SK-N-SH (cell line): ENCODE data around the gene RBMS1. TPM values are rescaled to one million over a fixed set of nuclear protein-coding genes. Genes with fewer than 3 reads are reported as not detected.

Experiments
- CTCF ChIA-PET: fragments of 300-600, 350-600 bp; formaldehyde crosslinking; extraction: SDS; loops from one replicate; lab custom pipeline; 2021; lab: Yijun Ruan, JAX
- POLR2A ChIA-PET: fragments of 350-600 bp; sonication (Branson Sonifier 250); formaldehyde crosslinking; extraction: SDS; loops from one replicate; lab custom pipeline; 2020; ENCODE audit warnings: antibody characterized with exemption, inconsistent platforms; lab: Yijun Ruan, JAX
- DNase-seq: peaks from one replicate; pipeline ENCODE4 v3.0.0; 2012
- H2AFZ ChIP-seq: fragments of 200-600 bp; sonication (generic); 2 replicates; pipeline ENCODE4 v1.8.1; 2016; ENCODE audit warnings: antibody characterized with exemption, mild to moderate bottlenecking, low read depth
- H3F3A ChIP-seq: fragments of 200-600 bp; sonication (generic); replicated peaks from 2 replicates; pipeline ENCODE3; 2016; ENCODE audit warnings: antibody characterized with exemption, mild to moderate bottlenecking; ENCODE audit not compliant: insufficient read depth
- H3K27ac ChIP-seq, 2 experiments: fragments of 200-500 bp in 1 of 2; fragments of 200-600 bp in 1 of 2; sonication (Bioruptor generic) in 1 of 2; sonication (generic), shearing (Covaris generic) in 1 of 2; 2 replicates each; pipeline versions ENCODE4 v1.5.1 to v1.6.1; 2014 to 2016; ENCODE audit warnings: low read depth in 2 of 2, inconsistent platforms in 1 of 2, low read length in 1 of 2, mild to moderate bottlenecking in 1 of 2, mixed read lengths in 1 of 2
- H3K27me3 ChIP-seq: fragments of 200-600 bp; sonication (generic), shearing (Covaris generic); 2 replicates; pipeline ENCODE4 v1.6.1; 2016; ENCODE audit warnings: mixed run types; ENCODE audit not compliant: insufficient read depth
- H3K36me3 ChIP-seq, 2 experiments: fragments of 200-500 bp in 1 of 2; fragments of 200-600 bp in 1 of 2; sonication (Bioruptor generic) in 1 of 2; sonication (generic) in 1 of 2; replicated peaks in 1 of 2; 2 replicates each; pipeline versions ENCODE3 to v1.5.1; 2014 to 2016; ENCODE audit warnings: low read length in 1 of 2, mild to moderate bottlenecking in 1 of 2; ENCODE audit not compliant: insufficient read depth in 2 of 2, control insufficient read depth in 1 of 2
- H3K4me1 ChIP-seq, 2 experiments: fragments of 200-500 bp in 1 of 2; fragments of 200-600 bp in 1 of 2; sonication (Bioruptor generic) in 1 of 2; sonication (generic), shearing (Covaris generic) in 1 of 2; 2 replicates each; pipeline versions ENCODE4 v1.5.1 to v1.6.1; 2014 to 2016; ENCODE audit warnings: low read depth in 1 of 2, low read length in 1 of 2, mixed run types in 1 of 2; ENCODE audit not compliant: insufficient read depth in 2 of 2, control insufficient read depth in 1 of 2
- H3K4me2 ChIP-seq: fragments of 200-600 bp; sonication (generic), shearing (Covaris generic); 2 replicates; pipeline ENCODE4 v1.6.1; 2017; ENCODE audit warnings: mixed run types
- H3K4me3 ChIP-seq, 2 experiments: fragments of 200-500 bp in 1 of 2; fragments of 200-600 bp in 1 of 2; sonication (Bioruptor generic) in 1 of 2; sonication (generic), shearing (Covaris generic) in 1 of 2; 2 replicates each; pipeline versions ENCODE4 v1.5.1 to v1.8.1; 2014 to 2016; ENCODE audit warnings: low read depth in 2 of 2, inconsistent platforms in 1 of 2, low read length in 1 of 2, mild to moderate bottlenecking in 1 of 2, mixed read lengths in 1 of 2, moderate library complexity in 1 of 2
- H3K79me2 ChIP-seq: fragments of 200-600 bp; sonication (generic); 2 replicates; pipeline ENCODE4 v1.8.1; 2017; ENCODE audit warnings: mild to moderate bottlenecking; ENCODE audit not compliant: insufficient read depth
- H3K9ac ChIP-seq: fragments of 200-600 bp; sonication (generic); 2 replicates; pipeline ENCODE4 v1.6.1; 2017; ENCODE audit warnings: mixed run types
- H3K9me2 ChIP-seq: fragments of 200-600 bp; sonication (generic); 2 replicates; pipeline ENCODE4 v1.6.1; 2017; ENCODE audit warnings: mixed run types
- H3K9me3 ChIP-seq: fragments of 200-600 bp; sonication (generic); 2 replicates; pipeline ENCODE4 v1.6.1; 2017; ENCODE audit warnings: mixed run types, mild to moderate bottlenecking, moderate library complexity
- H4K20me1 ChIP-seq: fragments of 200-600 bp; sonication (generic); 2 replicates; pipeline ENCODE4 v1.6.1; 2017; ENCODE audit warnings: mild to moderate bottlenecking, mixed run types; ENCODE audit not compliant: insufficient read depth
- FOXJ3 ChIP-seq: sonication (generic); formaldehyde crosslinking; IDR thresholded peaks from 2 replicates; pipeline ENCODE4 v1.5.1; 2020; ENCODE audit warnings: mild to moderate bottlenecking, missing genetic modification reagents
- GATA2 ChIP-seq: sonication (generic); formaldehyde crosslinking; IDR thresholded peaks from 2 replicates; pipeline ENCODE4 v1.5.0; 2020; ENCODE audit warnings: mild to moderate bottlenecking, missing genetic modification reagents
- RFX5 ChIP-seq: IDR thresholded peaks from 2 replicates; pipeline ENCODE4 v1.6.1; 2012; ENCODE audit warnings: mild to moderate bottlenecking, improper control_type of control experiment, low read length
- RXRA ChIP-seq: IDR thresholded peaks from 2 replicates; pipeline ENCODE4 v1.4.0; 2012; ENCODE audit warnings: low read depth, mild to moderate bottlenecking, borderline replicate concordance
- TCF12 ChIP-seq: IDR thresholded peaks from 2 replicates; pipeline ENCODE4 v1.4.0; 2012
- YY1 ChIP-seq: IDR thresholded peaks from 2 replicates; pipeline ENCODE4 v1.4.0; 2012; ENCODE audit warnings: low read depth, mild to moderate bottlenecking
- WGBS: methylation state at CpG from one replicate; pipeline ENCODE4 v1.1.6; 2017; ENCODE audit warnings: low lambda C conversion rate; 5-methylcytosine and 5-hydroxymethylcytosine counted together
- polyA plus RNA-seq, 3 experiments: library from polyadenylated mRNA; depleted of rRNA; stranded (reverse); fragments of >200 nt; gene quantifications; 2 replicates each; pipeline ENCODE4 v1.2.3, GENCODE V29; 2012
- TF ChIP-seq, protein P1 (sequence below): fragments of 200-600 bp; sonication (generic); IDR thresholded peaks from 2 replicates; pipeline ENCODE4 v1.6.1; 2017; ENCODE audit warnings: antibody characterized with exemption, mild to moderate bottlenecking, moderate library complexity

Gene RBMS1
- polyA plus RNA-seq, 1 of the 3 experiments (the other 2 are of a cell fraction): 56.5 TPM

DNA sequence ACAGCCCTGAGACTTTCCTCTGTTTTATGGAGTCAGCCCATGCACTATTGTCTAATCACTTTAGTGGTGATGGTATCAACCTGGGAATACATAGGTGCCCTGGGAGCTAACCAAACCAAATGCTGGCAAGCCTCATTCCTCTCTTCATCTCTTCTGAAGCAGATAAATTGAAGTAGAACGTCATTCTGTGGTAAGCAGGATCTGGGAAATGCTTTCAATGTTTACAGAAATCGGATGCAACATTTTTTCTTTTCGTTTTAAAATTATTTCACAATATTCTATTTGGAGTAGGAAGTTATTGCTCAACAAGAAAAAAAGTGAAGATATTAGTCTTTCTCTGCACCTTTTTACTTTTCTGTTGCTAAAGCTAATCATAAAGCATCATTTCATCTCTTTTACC is 114.2 kb downstream of the RBMS1 start:
- H3K4me2 ChIP-seq: peak overlapping the region; percentile 46; the same call in 1 of the 2 replicates
- peak overlapping the region in 1 of 2 experiments; percentile 27; a peak in 1 of 4 replicates for H3K27ac ChIP-seq
- H3K4me1 ChIP-seq: peaks cover 22 to 57% of the 10 kb centered on the region in 2 experiments
- peaks cover 100% of the 10 kb centered on the region for H3K79me2 ChIP-seq
- DNase-seq: no peak
- H2AFZ ChIP-seq: no peak overlapping the region
- H4K20me1 ChIP-seq: peaks cover 95% of the 10 kb centered on the region
- H3F3A ChIP-seq: peaks cover 22% of the 10 kb centered on the region
- H3K36me3 ChIP-seq: peaks cover 2 to 3% of the 10 kb centered on the region in 2 experiments
- ChIA-PET CTCF (interaction anchor here (1.1 kb wide), 1 partner anchor 625 kb away, joined by 3 read pairs; no protein-coding TSS in a partner anchor), POLR2A (no interaction called here)
- no peak overlapping the region for H3K9ac ChIP-seq
- no peak for TF ChIP-seq RXRA
- TF ChIP-seq, protein P1, sequence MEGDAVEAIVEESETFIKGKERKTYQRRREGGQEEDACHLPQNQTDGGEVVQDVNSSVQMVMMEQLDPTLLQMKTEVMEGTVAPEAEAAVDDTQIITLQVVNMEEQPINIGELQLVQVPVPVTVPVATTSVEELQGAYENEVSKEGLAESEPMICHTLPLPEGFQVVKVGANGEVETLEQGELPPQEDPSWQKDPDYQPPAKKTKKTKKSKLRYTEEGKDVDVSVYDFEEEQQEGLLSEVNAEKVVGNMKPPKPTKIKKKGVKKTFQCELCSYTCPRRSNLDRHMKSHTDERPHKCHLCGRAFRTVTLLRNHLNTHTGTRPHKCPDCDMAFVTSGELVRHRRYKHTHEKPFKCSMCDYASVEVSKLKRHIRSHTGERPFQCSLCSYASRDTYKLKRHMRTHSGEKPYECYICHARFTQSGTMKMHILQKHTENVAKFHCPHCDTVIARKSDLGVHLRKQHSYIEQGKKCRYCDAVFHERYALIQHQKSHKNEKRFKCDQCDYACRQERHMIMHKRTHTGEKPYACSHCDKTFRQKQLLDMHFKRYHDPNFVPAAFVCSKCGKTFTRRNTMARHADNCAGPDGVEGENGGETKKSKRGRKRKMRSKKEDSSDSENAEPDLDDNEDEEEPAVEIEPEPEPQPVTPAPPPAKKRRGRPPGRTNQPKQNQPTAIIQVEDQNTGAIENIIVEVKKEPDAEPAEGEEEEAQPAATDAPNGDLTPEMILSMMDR: no peak
- no peak for TF ChIP-seq RFX5
- 0 out of 2 replicates have a peak, but pooled peaks have one; percentile 9 for TF ChIP-seq GATA2
- H3K9me2 ChIP-seq: no peaks in the 10 kb centered on the region
- H3K9me3 ChIP-seq: no peaks in the 10 kb centered on the region
- no peaks in the 10 kb centered on the region for H3K27me3 ChIP-seq
- WGBS: 56% methylated on average over 3 of the region's 3 CpGs
- peak overlapping the region in 1 of 2 experiments; percentile 3; a peak in 1 of 4 replicates for H3K4me3 ChIP-seq

DNA sequence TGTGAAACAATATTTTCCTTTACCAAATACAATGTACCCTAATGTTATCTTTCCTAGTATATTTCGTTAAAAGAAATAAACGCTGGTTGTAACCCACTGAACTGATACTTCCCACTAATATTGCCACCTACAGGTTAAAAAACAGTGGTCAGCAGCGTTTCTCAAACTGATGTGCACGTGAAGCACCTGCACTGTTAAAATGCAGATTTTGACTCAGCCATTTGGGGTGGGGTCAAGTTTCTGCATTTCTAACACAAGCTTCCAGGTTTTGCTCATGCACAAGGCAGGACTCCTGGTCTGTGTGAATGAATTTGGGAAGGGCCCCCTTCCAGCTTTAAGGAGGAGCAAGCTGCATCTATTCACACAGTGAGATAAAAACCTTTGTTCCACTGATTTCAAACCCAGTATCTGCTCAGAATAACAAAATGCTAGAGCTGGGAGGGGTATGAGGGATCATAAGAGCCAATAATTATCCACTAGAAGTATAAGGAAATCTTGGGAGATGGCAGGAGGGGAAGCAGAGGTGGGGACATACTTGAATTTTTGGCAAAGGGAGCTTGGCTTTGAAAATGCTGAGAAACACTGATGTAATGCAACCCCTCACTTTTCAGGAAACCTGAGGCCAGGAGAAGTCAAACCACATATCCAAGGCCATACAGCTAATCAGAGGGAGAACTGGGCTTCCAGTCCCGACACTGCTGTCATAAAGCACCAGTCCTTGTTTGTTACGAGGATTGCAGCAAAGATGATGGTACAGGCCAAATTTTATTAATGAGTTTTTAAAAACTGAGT is 116.2 kb downstream of the RBMS1 start:
- H3K4me3 ChIP-seq: no peak overlapping the region
- CTCF ChIA-PET: interaction anchor here (1.0 to 2.6 kb wide), 3 partner anchors 11 to 617 kb away, joined by 3 to 10 read pairs (median 4); no protein-coding TSS in a partner anchor
- 81% methylated on average over 6 of the region's 6 CpGs for WGBS
- H3K79me2 ChIP-seq: peaks cover 100% of the 10 kb centered on the region
- H3K9me3 ChIP-seq: no peaks in the 10 kb centered on the region
- TF ChIP-seq FOXJ3 (CRISPR knock-in tag) (no peak), YY1 (no peak), TCF12 (no peak)
- TF ChIP-seq, protein P1: peak; percentile 30; the same call in 1 of the 2 replicates
- H3K36me3 ChIP-seq: peaks cover 0 to 2% of the 10 kb centered on the region in 2 experiments
- peaks cover 21% of the 10 kb centered on the region for H3F3A ChIP-seq
- peaks cover 96% of the 10 kb centered on the region for H4K20me1 ChIP-seq
- peak overlapping the region in 1 of 2 experiments; percentile 2; a peak in 1 of 4 replicates for H3K27ac ChIP-seq
- H3K9ac ChIP-seq: no peak overlapping the region
- no peak overlapping the region for H3K4me2 ChIP-seq
- H3K4me1 ChIP-seq: peaks cover 27 to 72% of the 10 kb centered on the region in 2 experiments
- H2AFZ ChIP-seq: no peak overlapping the region
- POLR2A ChIA-PET: no interaction called here
- H3K9me2 ChIP-seq: no peaks in the 10 kb centered on the region
- no peak for DNase-seq
- no peaks in the 10 kb centered on the region for H3K27me3 ChIP-seq
